Non-pigmented ciliary epithelial cell (primary cell): ENCODE data around the gene SS18.

Experiments used
- DNase-seq: peaks from one replicate; pipeline ENCODE4 v3.0.0-alpha.2; 2010; ENCODE audit warnings: low read depth

Gene SS18

GRCh38 chr18:26002375-26002910 is 88.0 kb downstream of the SS18 start:
- DNase-seq = no peak

- DNase-seq = no peak
Observed at GRCh38 chr18:25998461-25998860, 92.0 kb downstream of the SS18 start.

GRCh38 chr18:25992566-25992965 is 97.8 kb downstream of the SS18 start:
- DNase-seq = no peak

GRCh38 chr18:25990473-25990872 is 99.9 kb downstream of the SS18 start:
- no peak for DNase-seq

GRCh38 chr18:25985707-25986394 is 104.6 kb downstream of the SS18 start:
- no peak for DNase-seq

- DNase-seq = no peak
Observed at GRCh38 chr18:25983730-25984129, 106.7 kb downstream of the SS18 start.

- no peak for DNase-seq
Observed at GRCh38 chr18:25982961-25983360, 107.5 kb downstream of the SS18 start.

- no peak for DNase-seq
Observed at GRCh38 chr18:25982153-25982552, 108.3 kb downstream of the SS18 start.

- no peak for DNase-seq
Observed at GRCh38 chr18:25979369-25980040, 110.9 kb downstream of the SS18 start.

- no peak for DNase-seq
Observed at GRCh38 chr18:25976554-25976953, 113.9 kb downstream of the SS18 start.

- DNase-seq = no peak
Observed at GRCh38 chr18:25974630-25975077, 115.8 kb downstream of the SS18 start.
